ENCODE measurements around the gene SPATA20.
A peak's percentile ranks its signal among the peaks of the same experiment; 100 is the strongest.

The SPATA20 gene

DNA sequence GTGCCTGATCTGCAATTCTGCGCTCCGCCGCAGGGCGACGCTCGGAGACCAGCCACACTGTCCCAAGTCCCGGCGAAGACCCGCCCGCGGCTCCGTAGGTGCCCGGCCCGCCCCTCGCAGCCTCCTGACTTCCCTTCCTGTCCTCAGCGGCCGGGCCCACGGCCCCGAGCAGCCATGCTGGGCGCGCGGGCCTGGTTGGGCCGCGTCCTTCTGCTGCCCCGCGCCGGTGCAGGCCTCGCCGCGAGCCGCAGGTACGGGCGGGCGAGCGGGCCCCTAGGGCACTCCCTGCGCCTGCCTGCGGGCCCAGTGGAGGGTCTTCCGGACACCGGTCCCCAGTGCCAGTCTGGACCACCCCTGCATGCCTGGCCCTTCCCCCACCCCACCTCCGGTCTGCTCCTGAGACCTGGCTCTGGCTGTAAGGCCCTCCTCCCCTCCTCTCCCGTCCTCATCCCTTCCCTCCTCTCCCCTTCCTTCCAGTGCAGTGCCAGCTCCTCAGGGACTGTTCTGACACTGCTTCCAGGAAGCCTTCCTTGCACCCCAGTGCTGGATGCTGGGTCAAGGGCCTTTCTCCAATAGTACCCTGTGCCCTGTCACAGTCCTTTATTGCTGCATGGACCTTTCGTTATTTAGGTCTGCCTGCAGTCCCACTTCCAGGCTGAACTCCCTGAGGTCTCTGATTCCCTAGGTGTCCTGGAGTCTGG lies at the start of gene SPATA20:
SPATA20 (plus strand) TSS at position 140 of the 701 bp plus-strand sequence; CDS start at position 175, 35 bp downstream.
- DNase-seq, result peak; percentile 80

GRCh38 chr17:50498021-50498874 lies 48.7 kb upstream of the SPATA20 start:
- no peak for DNase-seq

DNA sequence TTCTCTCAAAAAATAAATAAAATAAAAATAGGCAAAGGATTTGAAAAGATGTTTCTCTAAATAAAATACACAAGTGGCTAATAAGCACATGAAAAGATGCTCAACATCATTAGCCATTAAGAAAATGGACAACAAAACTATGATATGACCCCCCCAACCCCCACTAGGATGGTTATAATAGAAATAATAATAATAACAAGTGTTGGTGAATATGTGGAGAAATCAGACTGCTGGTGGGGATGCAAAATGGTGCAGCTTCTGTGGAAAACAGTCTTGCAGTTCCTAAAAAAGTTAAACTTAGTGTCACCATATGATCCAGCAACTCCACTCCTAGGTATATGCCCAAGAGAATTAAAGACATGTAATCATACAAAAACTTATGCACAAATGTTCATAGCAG lies 47.7 kb upstream of the SPATA20 start:
- DNase-seq, result no peak

- DNase-seq, result no peak
These were observed 47.3 kb upstream of the SPATA20 start for GRCh38 chr17:50499721-50500120.

DNA sequence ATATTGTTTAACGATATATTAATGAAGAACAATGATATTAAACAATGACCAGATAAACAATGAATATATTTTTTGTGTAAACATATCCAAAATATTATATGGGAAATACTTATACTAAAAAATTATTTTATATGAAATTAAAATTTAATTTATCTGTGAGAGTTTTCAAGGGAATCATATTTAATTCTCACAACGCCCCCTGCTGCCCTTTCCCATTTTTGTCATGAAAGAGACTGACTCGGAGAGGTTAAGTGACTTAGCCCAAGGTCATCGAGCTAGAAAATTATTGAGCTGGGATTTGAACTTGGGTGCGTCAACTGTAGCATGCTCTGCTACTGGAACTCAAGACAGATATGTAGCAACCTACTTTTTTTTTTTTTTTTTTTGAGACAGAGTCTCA lies 45.9 kb upstream of the SPATA20 start:
- no peak for DNase-seq

GRCh38 chr17:50502301-50502990 lies 44.5 kb upstream of the SPATA20 start:
- DNase-seq, result no peak

- no peak for DNase-seq
These were observed 41.3 kb upstream of the SPATA20 start for GRCh38 chr17:50505591-50506130.

DNA sequence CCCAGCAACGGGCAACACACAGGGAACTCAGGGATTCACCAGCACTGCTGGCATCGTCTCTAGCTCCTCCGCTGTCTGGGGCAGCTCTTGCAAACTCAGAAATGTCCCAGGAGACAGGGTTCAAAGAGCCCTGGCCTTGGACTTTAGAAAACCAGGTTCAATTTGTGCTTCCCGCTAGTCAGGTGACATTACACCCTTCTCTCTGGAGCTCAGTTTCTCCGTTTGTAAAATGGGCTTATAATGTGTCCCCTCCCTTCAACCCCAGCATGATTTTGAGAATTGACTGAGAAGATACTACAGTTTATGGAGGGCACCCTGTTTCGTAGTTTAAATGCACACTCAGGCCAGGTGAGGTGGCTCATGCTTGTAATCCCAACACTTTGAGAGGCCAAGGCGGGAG lies 40.7 kb upstream of the SPATA20 start:
- DNase-seq, result no peak

DNA sequence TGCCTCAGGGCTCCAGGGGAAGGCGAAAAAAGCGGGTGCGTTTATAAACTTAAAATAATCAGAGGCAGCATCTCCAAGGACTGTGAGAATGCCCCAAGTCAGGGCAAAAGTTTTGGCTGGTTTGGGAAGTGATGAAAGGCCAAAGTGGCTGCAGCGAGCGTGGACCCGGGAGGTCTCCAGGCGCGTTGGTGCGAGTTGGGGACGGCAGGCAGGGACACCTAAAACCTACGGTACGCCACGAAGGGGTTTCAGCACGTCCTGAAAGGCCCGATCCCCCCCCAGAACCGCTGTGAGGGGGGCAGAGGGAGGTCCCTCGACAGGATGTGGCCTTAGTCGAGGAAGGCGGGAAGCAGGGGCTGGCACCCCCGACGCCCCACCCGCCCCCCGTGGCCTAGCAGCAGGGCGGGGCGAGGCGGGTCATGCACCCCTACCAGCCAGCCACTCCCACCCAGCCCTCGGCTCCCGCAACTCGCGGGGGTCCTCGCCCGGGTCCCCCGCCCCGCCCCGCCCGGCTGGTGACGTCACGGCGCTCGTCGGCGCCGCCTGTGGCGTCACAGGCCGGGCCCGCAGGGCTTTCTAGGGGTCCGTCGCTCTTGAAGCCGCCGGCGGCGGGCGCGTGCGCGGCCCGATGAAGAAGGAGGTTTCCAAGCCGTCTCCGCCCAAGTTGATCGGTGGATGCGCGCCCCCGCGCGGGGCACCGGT lies 39.0 kb upstream of the SPATA20 start, which contains the start of gene MYCBPAP:
MYCBPAP (plus strand) TSS at position 569 of the 702 bp plus-strand sequence. CDS start 236 bp downstream, outside the sequence.
- peak; percentile 76 for DNase-seq

DNA sequence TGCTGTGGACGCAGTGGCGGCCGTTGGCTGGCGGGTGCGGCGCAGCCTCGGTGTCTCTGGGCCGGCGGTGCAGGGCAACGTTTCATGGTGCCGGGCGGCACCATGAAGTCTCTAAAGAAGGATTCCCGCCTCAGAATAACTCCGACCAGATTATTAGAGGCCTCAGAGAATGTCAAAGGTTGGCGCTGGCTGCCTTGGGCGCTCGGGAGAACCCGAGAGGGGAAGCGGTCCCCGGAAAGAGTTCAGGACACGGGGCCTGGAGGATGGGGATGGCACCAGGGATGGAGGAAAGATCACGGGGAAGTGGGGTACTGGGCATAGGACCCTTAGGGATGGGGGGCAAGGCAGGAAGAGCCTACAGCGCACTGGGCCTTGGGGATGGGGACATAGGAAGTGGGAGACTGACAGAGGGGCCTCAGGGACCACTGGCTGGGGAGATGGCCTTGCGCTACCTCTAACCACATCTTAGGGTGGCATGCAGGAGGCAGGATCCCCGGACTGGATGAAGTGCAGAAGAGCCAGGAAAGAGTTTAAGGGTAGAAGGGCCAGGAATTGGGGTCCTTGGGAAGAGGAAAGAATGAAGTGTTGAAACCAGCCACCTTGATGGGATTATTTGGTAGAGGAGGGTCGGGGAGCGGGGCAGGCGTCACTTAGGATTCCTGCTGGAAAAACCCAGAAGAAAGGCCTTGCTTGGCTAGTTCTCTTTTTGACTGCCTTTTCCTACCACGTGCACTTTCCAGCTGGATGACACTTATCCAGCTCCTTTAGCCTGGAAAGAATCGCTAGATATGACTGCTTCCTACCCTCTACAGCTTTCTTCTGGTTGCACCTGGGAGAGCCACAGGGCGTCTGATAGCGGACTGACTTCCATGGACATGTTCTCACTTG lies 38.2 kb upstream of the SPATA20 start:
- no peak for DNase-seq

- DNase-seq, result peak; percentile 19
These were observed 35.9 kb upstream of the SPATA20 start for GRCh38 chr17:50511058-50511457.

- DNase-seq, result no peak
These were observed 33.5 kb upstream of the SPATA20 start for GRCh38 chr17:50513495-50513894.

GRCh38 chr17:50514388-50514787 lies 32.6 kb upstream of the SPATA20 start:
- no peak for DNase-seq

DNA sequence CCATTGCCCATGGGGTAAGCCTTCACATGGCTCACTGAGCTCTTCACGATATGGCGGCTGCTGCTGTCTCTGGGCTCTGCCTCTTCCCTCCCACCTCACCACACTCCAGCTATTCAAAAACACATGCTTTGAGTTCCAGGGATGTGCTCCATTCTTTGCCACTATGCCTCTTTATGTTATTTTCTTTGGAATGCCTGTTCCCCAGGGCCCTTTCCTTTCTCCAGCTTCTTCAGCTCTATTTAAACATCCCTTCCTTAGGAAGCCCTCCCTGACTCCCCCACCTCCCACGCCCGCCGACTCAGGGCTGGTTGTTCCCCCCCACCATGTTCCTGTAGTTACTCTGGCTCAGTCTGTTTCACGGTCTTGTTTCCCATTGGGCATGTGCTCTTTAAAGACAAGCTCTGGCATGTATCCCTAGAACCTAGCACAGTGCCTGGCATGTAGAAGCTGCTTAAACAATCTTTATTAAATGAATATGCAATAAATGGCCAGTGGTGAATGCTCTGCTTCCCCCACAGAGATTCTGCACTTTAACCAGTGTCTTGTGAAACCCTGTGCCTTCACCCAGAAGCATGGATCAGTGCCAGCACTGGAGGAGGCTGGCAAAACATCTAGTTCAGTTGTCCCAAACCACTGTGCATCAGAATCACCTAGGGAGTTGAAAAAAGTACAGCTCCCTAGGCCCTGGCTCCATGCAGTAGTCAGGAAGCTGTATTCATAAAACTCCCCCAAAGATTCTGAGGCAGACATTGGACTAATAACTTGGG lies 31.9 kb upstream of the SPATA20 start:
- no peak for DNase-seq

- DNase-seq, result no peak
These were observed 30.0 kb upstream of the SPATA20 start for GRCh38 chr17:50517011-50517410.

- DNase-seq, result no peak
These were observed 29.2 kb upstream of the SPATA20 start for GRCh38 chr17:50517504-50518383.

- DNase-seq, result no peak
These were observed 28.5 kb upstream of the SPATA20 start for GRCh38 chr17:50518384-50519023.

- DNase-seq, result no peak
These were observed 27.7 kb upstream of the SPATA20 start for GRCh38 chr17:50519141-50519834.

Data from activated effector memory CD4-positive, alpha-beta T cell treated with Interleukin-2 at 50 U/mL for 16 hours (primary cell).